HT-29 (cell line): ENCODE data around the gene ZNF506. TPM values are rescaled to one million over a fixed set of nuclear protein-coding genes. Genes with fewer than 3 reads are reported as not detected.
"Not testable (repeated sequence)": the region's sequence is repeated elsewhere in the genome, so short reads cannot be mapped to it uniquely, and the experiment has no call there.

Experiments used
- DNase-seq: peaks from one replicate; pipeline ENCODE4 v3.0.0-alpha.2; 2015; ENCODE audit warnings: low spot score
- total RNA-seq: library from RNA; depleted of rRNA; stranded (reverse); fragments of >200 nt; shearing (Covaris generic); gene quantifications from 2 replicates; pipeline ENCODE4 v1.2.3, GENCODE V29; 2014; rRNA removed

ZNF506 gene
- total RNA-seq = 1.8 and 2.3 TPM in 2 replicates

DNA sequence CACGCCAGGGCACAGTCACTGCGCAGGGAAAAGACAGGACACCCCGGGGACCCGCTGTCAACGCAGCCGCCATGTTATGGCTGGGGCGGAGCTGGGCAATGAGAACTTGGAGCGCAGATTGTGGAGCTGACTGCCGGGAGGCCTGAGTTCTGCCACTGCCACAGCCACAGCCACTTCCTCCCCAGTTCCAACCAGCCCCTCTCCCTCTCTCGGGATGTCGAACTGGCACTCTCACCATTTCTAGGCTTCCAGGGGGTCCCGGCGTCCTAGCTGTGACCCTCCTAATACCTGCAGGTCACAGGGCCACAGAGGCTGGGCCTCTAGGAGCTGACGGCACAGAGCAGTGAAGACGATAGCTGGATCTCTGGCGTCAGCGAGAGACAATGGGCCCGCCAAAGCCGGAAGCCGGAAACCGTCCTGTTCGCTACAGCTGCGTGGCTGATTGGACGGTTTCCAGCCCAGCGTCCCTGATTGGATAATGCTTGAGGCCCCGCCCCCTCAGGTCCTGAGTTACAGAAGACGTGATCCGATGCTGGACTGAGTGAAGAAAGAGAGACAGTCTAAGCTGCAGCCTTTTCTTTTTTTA lies at the start of gene ZNF506:
Gene ZNF506 (minus strand): TSS at position 385 of the 586 bp plus-strand sequence. CDS start 147 bp downstream, at position 238.
- peak; percentile 82 for DNase-seq

DNA sequence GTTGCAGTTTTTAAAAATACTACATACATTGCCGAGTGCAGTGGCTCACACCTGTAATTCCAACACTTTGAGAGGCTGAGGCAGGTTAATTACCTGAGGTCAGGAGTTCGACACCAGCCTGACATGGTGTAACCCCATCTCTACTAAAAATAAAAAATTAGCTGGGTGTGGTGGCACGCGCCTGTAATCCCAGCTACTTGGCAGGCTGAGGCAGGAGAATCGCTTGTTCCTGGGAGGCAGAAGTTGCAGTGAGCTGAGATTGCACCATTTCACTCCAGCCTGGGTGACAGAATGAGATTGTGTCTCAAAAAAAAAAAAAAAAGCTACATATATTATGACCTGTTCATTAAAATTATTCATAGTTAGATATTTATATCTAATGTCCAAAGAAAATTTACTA lies 48.5 kb upstream of the ZNF506 start:
- not testable (repeated sequence) for DNase-seq

DNA sequence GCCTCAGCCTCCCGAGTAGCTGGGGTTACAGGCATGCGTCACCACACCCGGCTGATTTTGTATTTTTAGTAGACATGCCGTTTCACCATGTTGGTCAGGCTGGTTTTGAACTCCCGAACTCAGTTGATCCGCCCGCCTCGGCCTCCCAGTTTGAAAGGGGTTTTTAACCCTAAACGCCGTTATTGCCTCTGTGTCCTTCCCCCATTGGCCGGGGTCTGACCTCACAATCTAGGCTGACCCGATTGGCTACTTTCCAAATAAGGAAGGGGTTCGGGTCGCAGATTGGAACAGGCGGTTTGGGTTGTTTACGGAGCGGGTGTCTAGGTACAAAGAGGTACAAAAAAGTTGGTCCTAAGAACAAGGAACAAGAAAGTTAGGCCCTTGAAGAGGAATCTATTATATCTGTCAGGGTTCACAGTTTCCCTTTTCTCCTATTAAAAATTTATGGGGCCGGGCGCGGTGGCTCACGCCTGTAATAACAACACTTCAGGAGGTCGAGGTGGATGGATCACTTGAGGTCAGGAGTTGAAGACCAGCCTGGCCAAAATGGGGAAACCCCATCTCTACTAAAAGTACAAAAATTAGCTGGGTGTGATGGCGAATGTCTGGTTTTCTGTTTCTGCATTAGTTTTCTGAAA lies 45.2 kb upstream of the ZNF506 start:
- DNase-seq = no peak

DNA sequence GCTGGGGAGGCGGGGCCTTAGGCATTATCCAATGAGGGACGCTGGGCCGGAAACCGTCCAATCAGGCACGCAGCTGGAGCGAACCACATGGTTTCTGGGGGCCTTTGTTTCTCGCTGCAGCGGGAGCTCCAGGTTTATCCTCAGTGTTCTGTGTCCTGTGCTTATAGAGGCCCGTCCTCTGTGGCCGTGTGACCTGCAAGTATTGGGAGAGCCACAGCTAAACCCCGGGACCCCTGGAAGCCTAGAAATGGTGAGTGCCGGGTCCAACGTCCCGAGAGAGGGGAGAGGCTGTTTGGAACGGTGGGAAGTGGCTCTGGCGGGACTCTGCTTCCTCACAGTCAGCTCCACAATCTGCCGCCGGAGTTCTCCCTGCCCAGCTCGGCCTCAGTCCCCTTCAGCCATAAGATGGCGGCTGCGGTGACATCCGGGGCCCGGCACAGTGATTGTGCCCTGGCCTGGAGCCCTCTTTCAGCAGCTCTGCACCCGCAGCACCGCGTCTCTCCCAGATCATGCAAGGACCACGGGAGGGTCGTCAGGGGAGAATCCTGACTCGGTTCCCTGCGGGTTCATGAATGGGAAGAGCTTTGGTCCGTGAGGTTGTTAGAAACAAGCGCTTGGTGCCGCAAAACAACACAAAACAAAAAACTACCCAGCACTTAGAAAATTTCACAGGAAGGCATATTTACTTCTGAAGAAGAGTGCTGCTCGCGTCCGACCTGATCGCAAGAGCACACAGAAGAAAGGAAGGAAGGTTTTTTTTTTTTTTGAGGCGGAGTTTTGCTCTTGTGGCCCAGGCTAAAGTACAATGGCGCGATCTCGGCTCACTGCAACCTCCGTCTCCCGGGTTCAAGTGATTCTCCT lies 44.4 kb upstream of the ZNF506 start, which contains the start of gene ZNF253:
Gene ZNF253 (plus strand): TSS at position 133 of the 861 bp plus-strand sequence. CDS start 115 bp downstream, at position 248.
- peak; percentile 21 for DNase-seq

DNA sequence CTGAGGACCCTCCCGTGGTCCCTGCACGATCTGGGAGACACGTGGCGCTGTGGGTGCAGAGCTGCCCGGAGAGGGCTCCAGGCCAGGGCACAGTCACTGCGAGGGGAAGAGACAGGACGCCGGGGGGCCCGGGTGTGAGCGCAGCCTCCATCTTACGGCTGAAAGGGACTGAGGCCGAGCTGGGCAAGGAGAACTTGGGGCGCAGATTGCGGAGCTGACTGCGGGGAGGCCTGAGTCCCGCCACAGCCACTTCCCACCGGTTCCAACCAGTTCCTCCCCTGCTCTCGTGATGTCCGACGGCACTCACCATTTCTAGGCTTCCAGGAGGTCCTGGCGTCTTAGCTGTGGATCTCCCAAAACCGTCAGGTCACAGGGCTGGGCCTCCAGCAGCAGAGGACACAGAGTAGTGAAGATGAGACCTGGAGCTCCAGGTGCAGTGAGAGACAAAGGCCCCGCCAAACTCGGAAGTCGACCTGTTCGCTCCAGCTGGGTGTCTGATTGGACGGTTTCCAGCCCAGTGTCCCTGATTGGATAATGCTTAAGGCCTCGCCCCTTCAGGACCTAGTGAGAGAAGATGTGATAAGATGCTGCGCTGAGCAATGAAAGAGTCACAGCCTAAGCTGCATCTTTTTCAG lies 39.3 kb upstream of the ZNF506 start:
- no peak for DNase-seq

DNA sequence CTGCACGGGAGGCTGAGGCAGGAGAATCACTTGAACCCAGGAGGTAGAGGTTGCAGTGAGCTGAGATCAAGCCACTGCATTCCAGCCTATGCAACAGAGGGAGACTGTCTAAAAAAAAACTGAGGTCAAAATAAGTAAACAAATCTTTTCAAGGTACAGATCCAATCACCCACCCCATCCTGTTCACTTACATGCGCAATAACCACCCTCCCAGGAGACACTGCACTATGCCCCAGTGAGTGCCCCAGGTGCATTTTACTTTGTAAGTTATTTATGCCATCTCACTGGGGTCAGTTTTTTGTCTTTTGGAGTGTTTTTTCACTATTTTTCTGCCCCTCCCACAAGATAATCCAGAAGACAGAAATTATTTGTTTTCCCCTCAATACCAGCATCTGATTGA lies 37.2 kb upstream of the ZNF506 start:
- DNase-seq = no peak

DNA sequence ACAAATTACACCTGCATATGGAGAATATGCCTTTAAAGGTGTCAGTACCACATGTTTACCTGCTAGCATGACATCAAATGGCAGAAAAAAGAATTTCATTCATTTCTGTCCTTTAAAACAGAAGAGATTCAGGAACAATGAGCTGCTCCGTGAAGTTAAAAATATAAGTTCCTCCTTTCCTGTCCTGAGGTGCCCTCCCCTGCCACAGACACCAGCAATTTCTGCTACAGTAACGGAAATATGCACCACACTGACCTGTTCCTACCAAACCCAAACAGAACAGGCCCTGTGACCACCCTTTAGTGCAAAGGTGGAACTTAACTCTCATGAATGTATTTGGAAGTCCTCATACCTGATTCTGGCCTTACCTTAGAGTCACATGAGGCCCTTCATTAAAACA lies 30.2 kb upstream of the ZNF506 start:
- not testable (repeated sequence) for DNase-seq

DNA sequence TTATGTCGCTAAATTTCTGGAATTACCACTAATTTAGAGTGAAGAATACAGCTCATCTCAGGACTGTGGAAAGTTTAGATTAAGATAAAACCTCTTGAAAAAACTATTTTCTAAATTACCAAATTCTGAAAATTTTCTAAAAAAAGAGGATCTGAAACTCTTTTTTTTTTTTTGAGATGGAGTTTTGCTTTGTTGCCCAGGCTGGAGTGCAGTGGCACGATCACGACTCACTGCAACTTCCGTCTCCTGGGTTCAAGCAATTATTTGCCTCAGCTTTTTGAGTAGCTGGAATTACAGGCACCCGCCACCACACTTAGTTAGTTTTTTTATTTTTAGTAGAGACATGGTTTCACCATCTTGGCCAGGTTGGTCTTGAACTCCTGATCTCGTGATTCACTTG lies 27.5 kb upstream of the ZNF506 start:
- DNase-seq = no peak

DNA sequence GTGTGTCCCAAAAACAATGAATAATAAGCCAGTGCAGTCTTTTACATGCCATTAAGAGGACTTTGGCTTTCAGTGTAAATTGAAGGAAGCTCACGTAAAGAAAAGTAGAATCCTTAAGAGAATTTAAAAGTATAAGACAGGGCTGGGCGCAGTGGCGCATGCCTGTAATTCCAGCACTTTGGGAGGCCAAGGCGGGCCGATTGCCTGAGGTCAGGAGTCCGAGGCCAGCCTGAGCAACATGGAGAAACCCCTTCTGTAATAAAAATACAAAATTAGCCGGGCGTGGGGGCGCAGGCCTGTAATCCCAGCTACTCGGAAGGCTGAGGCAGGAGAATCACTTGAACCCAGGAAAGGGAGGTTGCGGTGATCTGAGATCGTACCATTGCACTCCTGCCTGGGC lies 26.2 kb upstream of the ZNF506 start:
- no peak for DNase-seq

DNA sequence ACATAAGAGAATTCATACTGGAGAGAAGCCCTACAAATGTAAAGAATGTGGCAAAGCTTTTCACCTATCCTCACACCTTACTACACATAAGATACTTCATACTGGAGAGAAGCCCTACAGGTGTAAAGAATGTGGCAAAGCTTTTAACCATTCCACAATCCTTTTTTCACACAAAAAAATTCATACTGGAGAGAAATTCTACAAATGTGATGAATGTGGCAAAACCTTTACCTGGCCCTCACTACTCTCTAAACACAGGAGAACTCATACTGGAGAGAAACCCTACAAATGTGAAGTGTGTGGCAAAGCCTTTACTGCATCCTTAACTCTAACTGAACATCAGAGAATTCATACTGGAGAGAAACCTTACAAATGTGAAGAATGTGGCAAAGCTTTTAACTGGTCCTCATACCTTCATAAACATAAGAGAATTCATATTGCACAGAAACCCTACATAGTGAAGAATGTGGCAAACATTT lies 14.0 kb upstream of the ZNF506 start:
- no peak for DNase-seq

DNA sequence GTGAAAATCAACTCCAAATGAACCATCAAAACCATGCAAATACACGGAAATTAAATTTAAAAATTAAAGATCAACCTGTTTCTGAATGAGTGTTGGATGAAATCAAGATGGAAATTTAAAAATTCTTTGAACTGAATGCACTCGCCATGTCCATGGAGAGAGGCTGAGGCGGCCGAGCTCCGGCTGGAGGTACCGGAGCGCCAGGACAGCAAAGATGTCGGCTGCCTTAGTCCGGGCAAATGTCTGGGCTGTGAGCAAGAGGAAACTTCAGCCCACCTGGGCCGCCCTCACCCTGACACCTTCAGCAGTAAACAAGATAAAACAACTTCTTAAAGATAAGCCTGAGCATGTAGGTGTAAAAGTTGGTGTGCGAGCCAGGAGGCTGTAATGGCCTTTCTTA lies 5.3 kb upstream of the ZNF506 start:
- no peak for DNase-seq

DNA sequence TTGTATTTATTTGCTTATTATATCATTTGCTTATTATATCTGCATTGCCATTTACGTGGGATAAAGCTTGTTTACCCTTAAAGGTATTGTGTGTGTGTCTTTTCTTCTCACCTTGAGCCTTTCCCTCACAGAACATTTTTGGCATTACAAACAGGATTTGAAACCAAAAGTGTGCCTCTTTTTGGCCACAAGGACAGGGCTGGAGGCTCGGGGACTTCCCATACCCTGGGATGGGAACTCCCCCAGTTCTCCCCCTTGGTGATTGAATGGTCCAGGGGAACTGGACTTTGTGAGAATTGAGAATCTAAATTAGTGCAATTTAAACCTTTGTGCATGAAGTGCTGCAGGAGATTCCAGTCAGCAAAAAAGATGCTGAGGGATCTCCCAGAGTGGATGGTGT lies 2.4 kb upstream of the ZNF506 start:
- no peak for DNase-seq

DNA sequence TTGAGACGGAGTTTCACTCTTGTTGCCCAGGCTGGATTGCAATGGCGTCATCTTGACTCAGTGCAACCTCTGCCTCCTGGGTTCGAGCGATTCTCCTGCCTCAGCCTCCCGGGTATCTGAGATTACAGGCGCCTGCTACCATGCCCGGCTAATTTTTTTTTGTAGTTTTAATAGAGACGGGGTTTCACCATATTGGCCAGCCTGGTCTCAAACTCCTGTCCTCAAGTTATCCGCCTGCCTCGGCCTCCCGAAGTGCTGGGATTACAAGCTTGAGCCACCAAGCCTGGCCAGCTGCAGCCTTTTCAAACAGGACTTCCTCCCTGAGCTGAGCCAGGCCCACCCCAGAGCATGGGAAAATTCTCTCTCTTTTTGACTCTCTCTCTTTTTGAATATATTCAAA lies 426 bp upstream of the ZNF506 start:
- DNase-seq = not testable (repeated sequence)

DNA sequence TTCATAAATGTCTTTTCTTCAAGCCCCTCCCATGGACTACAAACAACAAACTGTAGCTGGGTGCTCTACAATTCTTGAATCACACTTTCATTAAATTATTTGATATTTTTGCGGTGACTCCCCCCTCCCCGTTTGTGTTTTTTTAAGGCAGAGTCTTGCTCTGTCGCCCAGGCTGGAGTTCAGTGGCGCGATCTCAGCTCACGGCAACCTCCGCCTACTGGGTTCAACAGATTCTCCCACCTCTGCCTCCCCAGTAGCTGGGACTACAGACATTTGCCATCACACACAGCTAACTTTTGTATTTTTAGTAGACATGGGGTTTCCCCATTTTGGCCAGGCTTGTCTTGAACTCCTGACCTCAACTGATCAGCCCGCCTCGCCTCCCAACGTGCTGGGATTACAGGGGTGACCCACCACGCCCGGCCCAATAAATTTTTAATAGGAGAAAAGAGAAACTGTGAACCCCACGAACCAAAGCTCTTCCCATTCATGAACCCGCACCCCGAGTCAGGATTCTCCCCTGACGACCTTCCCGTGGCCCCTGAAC lies 703 bp downstream of the ZNF506 start:
- peak; percentile 3 for DNase-seq

DNA sequence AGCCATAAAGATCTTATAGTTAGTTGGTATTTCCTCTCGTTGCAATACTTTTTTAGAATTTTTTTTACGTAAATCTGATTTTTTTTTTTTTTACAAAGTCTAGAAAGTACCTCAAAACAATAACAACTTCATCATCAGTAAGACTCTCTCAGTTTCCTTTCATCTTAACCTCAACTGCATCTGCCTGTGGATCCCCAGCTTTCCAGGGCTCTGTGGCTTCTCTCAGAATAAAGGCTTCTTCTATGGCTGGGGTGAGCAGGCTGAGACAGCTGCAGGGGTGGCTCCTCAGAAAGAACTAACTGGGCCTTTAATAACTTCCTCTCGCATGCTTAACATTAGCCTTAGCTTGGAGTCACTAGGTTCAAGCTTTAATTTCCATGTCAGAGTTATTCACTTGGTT lies 4.2 kb downstream of the ZNF506 start:
- DNase-seq = no peak

DNA sequence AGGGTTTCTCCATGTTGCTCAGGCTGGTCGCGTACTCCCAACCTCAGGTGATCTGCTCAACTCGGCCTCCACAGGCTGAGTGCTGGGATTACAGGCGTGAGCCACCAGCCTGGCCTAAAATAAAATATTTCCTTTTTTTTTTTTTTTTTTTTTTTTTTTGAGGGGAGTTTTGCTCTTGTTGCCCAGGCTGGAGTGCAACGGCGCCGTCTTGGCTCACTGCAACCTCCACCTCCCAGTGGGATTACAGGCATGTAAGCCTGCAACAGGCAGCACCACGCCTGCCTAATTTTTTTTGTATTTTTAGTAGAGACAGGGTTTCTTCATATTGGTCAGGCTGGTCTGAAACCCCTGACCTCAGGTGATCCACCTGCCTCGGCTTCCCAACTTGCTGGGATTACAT lies 4.9 kb downstream of the ZNF506 start:
- DNase-seq = no peak

DNA sequence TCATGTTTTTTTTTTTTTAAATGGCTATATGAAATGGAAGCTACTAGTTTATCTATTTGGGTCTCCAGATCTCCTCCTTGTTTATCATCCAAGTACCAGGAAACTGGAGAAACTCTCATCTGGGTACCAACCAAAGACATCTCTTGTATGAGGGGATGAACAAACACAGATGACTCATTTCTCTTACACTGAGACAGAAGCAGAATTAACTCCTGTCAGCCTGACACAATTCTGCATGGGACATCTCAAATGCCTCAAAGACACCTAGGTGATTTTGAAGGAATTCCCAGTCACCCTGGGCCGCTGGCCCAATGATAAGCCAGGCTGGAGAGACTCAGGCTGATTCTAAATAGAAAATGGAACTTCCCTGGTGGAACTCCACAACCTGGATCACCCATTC lies 9.6 kb downstream of the ZNF506 start:
- DNase-seq = not testable (repeated sequence)

DNA sequence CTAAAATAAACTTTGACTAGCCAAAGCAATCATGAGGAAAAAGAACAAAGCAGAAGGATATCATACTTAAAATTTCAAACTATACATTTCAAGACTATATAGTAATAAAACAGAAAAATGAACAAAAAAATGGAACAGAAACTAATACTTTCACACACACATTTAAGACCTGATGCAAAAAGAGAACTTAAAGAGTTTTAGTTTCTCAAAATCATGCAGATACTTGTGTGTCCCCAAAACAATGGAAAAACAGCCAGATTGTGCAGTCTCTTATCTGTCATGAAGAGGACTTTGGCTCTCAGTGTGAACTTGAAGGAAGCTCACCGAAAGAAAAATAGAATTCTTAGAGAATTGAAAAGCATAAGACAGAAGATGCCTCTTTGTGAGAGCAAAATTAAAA lies 16.1 kb downstream of the ZNF506 start:
- no peak for DNase-seq

DNA sequence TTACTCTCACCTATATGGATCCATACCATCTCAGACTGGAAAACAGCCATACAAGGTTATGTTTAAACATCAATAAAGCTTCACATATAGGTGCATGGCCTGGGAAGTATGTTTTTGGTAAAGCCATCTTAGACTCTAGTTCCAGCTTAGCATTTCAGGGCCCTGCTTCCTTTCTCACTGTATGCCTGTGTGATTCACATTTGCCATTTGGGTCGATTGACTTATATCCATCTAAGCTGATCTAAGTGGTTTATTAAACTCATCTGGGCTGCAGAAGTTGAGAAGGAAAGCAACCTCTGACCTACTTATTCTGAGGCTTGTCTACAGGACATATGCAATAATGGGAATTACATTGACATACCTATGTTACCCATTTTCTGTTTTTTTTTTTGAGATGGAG lies 33.5 kb downstream of the ZNF506 start:
- DNase-seq = no peak

DNA sequence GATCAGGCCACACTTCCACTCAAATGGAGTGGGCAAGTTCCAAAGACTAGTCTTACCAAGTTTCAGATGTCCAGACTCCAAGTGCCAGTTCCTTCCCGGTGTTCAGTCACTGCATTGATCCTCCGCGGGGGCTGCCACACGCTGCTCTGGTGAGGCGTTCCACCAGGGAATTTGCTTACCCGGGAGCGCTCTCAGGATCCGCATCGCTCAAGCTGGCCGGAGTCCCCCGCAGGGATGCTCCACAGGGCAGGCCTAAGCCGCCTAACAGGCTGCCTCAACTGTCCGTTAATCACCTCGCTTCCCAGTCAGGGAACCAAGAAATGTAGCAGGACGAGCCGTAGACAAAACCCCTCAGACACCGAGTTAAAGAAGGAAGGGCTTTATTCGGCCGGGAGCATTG lies 36.1 kb downstream of the ZNF506 start:
- DNase-seq = not testable (repeated sequence)

DNA sequence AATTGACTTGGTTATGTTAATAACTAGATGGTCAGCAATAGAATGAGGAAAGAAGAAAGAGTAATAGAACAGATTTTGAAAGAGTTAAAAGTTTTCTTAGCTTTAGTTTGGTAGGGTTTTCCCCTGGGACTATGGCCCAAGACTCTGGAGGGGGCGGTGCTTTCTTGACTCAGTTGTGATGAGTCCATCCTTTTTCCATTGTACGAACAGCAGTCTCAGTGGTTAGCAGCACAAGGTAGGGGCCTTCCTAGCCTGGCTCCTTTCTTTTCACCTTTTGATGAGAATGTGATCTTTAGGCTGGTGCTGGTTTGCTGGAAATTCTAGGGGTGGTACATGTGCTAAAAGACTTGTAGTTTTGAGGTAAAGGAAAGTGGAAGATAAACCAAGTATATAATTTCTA lies 38.8 kb downstream of the ZNF506 start:
- DNase-seq = no peak

DNA sequence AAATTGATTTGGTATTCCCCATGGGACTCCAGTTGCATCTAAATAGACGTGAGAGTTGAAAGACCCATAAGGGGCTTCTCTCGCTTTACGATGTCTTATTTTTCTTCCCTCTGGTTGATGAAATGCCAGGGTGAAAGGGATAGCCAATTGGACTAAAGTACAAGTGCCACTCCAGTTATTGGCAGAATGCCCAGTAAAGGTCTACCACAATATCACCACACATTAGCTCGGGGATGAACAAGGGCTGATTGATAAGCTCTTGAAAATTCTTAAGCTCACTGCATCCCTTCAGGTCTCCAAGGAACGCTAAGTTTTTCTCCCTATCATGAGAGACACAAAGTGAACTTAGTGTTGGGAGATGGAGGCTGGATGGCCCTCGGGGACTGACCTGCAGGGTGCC lies 39.8 kb downstream of the ZNF506 start:
- not testable (repeated sequence) for DNase-seq
